Activated gamma-delta T cell (primary cell): ENCODE results near the gene IMMP1L.

Experiments used
- DNase-seq: peaks from one replicate; lab custom pipeline; 2025; lab: John Stamatoyannopoulos, UW

The IMMP1L gene

GRCh38 chr11:31387379-31387778, 122.0 kb downstream of the IMMP1L start:
- DNase-seq = no peak

GRCh38 chr11:31383116-31383515, 126.3 kb downstream of the IMMP1L start:
- DNase-seq = no peak
